GM12801 (cell line): ENCODE measurements around the gene FOSL1.

ENCODE experiments used
- CTCF ChIP-seq: IDR thresholded peaks from one replicate; pipeline ENCODE4 v1.5.1; 2011; ENCODE audit warnings: control low read depth; ENCODE audit not compliant: insufficient read length; ENCODE audit errors: extremely low read depth

Gene FOSL1

DNA sequence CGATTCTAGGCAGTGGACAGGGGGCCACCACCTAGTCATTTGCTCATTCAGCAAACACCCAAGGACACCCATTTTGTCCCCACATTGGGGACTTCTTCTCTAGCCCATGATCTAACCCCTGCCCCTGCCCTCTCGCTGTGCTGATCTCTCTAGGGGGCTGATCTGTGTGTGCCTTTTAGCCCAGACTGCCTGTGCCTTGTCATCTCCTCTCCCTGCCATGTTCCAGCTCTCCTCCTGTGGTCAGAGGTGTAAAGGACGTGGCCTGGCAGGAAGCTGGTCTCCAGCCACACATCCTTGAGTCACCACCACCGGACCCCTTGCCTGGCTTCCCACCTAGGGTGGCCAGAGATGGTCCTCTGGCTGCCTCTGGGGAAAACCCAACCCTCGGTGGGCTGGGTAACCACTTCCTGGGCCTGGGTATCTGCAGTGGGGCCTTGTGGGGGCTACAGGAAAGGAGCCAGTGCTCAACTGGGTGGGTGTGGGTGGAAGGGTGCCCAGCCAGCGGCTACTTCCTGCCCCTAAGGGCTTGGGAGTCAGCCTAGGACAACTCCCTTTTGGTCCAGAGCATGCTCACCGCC lies 19.3 kb downstream of the FOSL1 start:
- no peak for TF ChIP-seq CTCF

- TF ChIP-seq CTCF: no peak
Observed at GRCh38 chr11:65880027-65880426, 20.2 kb downstream of the FOSL1 start.

GRCh38 chr11:65879617-65880016 lies 20.6 kb downstream of the FOSL1 start, which contains the start of gene CTSW:
Gene CTSW, plus strand, starts transcription at chr11:65879837. Its CDS starts 18 bp downstream, at chr11:65879855.
- TF ChIP-seq CTCF: no peak

DNA sequence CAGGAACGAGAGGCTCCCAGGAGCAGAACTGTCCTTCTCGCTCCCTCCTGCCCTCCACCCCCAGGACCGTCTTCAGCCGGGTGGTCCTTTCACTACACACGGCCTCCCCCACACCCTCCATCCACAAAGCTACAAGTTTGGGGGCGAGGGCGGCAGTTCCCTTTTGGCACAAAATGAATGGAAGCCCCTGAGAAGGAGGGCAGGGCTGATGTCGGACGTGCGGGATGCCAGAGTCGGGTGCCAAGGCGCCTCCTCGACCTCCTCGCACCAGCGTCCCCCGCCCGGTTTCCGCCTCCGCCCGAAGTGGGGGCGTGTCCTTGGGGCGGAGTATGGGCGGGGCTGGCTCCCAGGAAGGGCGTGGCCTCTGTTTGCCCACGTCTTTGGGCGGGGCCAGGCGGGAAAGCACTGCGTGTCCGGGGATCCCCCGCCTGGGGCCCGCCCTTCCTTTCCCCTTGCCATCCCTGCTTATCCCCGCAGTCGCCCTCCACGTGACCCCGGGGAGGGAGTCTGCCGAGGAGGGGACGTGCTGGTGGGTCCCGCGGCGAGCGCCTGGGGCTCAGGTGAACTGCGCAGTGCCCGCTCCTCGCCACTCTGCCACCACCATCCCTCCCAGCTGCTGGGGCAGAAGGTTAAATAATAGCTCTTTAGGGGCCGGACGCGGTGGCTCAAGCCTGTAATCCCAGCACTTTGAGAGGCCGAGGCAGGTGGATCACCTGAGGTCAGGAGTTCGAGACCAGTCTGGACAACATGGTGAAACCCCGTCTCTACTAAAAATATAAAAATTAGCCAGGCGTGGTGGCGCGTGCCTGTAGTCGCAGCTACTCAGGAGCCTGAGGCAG lies 26.7 kb downstream of the FOSL1 start:
- TF ChIP-seq CTCF: no peak

- TF ChIP-seq CTCF: no peak
Observed at GRCh38 chr11:65872586-65873317, 27.4 kb downstream of the FOSL1 start, which contains the start of gene EFEMP2. Gene EFEMP2, minus strand, starts transcription at chr11:65872800. Its CDS starts 446 bp downstream, at chr11:65872354.

GRCh38 chr11:65871811-65872548 lies 28.2 kb downstream of the FOSL1 start:
- no peak for TF ChIP-seq CTCF
